GM15510 (cell line): ENCODE results near the gene ITGBL1.

Experiments used
- POLR2A ChIP-seq: IDR thresholded peaks from 3 replicates; pipeline ENCODE4 v1.6.1; 2011; ENCODE audit warnings: borderline replicate concordance; ENCODE audit not compliant: insufficient read length; ENCODE audit errors: extremely low read depth

Gene ITGBL1

GRCh38 chr13:101486708-101487437 lies 34.4 kb downstream of the ITGBL1 start:
- no peak for TF ChIP-seq POLR2A

GRCh38 chr13:101487438-101487830 lies 35.0 kb downstream of the ITGBL1 start:
- no peak for TF ChIP-seq POLR2A

GRCh38 chr13:101488734-101489133 lies 36.3 kb downstream of the ITGBL1 start:
- TF ChIP-seq POLR2A: no peak

- TF ChIP-seq POLR2A: no peak
Observed at GRCh38 chr13:101489643-101490405, 37.3 kb downstream of the ITGBL1 start.

- no peak for TF ChIP-seq POLR2A
Observed at GRCh38 chr13:101490406-101491015, 38.0 kb downstream of the ITGBL1 start.

GRCh38 chr13:101492251-101492910 lies 39.9 kb downstream of the ITGBL1 start:
- TF ChIP-seq POLR2A: no peak

- TF ChIP-seq POLR2A: no peak
Observed at GRCh38 chr13:101493541-101493940, 41.1 kb downstream of the ITGBL1 start.

GRCh38 chr13:101499406-101499805 lies 46.9 kb downstream of the ITGBL1 start:
- TF ChIP-seq POLR2A: no peak

GRCh38 chr13:101502618-101503017 lies 50.1 kb downstream of the ITGBL1 start:
- TF ChIP-seq POLR2A: no peak

- no peak for TF ChIP-seq POLR2A
Observed at GRCh38 chr13:101511161-101511560, 58.7 kb downstream of the ITGBL1 start.

- TF ChIP-seq POLR2A: no peak
Observed at GRCh38 chr13:101511766-101512165, 59.3 kb downstream of the ITGBL1 start.

- TF ChIP-seq POLR2A: no peak
Observed at GRCh38 chr13:101512650-101513049, 60.2 kb downstream of the ITGBL1 start.

GRCh38 chr13:101514100-101514499 lies 61.6 kb downstream of the ITGBL1 start:
- TF ChIP-seq POLR2A: no peak

- TF ChIP-seq POLR2A: no peak
Observed at GRCh38 chr13:101514695-101515275, 62.3 kb downstream of the ITGBL1 start.

GRCh38 chr13:101515504-101515903 lies 63.0 kb downstream of the ITGBL1 start:
- TF ChIP-seq POLR2A: no peak
